ENCODE measurements around the gene ARMC2.

The ARMC2 gene

GRCh38 chr6:108903796-108904195 is 55.6 kb downstream of the ARMC2 start:
- Histone ChIP-seq H4K20me1 (no peaks in the 10 kb centered on the region), H3K4me3 (no peak overlapping the region), H3K4me2 (peak overlapping the region; percentile 33; the same call in 1 of the 2 replicates), H3K27me3 (no peaks in the 10 kb centered on the region), H3K36me3 (no peaks in the 10 kb centered on the region), H3K27ac (no peak overlapping the region), H3K9ac (no peak overlapping the region), H3K4me1 (peaks cover 35% of the 10 kb centered on the region), H3K9me3 (no peaks in the 10 kb centered on the region)
- no peak for TF ChIP-seq Cebpa-rat (IDR thresholded peaks at IDR 0.05)

GRCh38 chr6:108904741-108905140 is 56.5 kb downstream of the ARMC2 start:
- no peaks in the 10 kb centered on the region for H3K27me3 ChIP-seq
- TF ChIP-seq Cebpa-rat (IDR thresholded peaks at IDR 0.05): no peak
- no peak overlapping the region for H3K4me3 ChIP-seq
- peaks cover 35% of the 10 kb centered on the region for H3K4me1 ChIP-seq
- no peaks in the 10 kb centered on the region for H3K36me3 ChIP-seq
- H3K9ac ChIP-seq: no peak overlapping the region
- no peak overlapping the region for H3K27ac ChIP-seq
- H4K20me1 ChIP-seq: no peaks in the 10 kb centered on the region
- no peaks in the 10 kb centered on the region for H3K9me3 ChIP-seq
- H3K4me2 ChIP-seq: 0 out of 2 replicates have a peak overlapping the region, but pooled peaks have one; percentile 11

- peaks cover 15% of the 10 kb centered on the region for H3K4me1 ChIP-seq
- no peaks in the 10 kb centered on the region for H3K36me3 ChIP-seq
- H3K4me2 ChIP-seq: no peak overlapping the region
- H3K4me3 ChIP-seq: no peak overlapping the region
- no peaks in the 10 kb centered on the region for H4K20me1 ChIP-seq
- TF ChIP-seq Cebpa-rat (IDR thresholded peaks at IDR 0.05): no peak
- no peaks in the 10 kb centered on the region for H3K9me3 ChIP-seq
- H3K27ac ChIP-seq: no peak overlapping the region
- no peak overlapping the region for H3K9ac ChIP-seq
- H3K27me3 ChIP-seq: no peaks in the 10 kb centered on the region
Measured at GRCh38 chr6:108914235-108915022, 66.2 kb downstream of the ARMC2 start.

- no peak for TF ChIP-seq Cebpa-rat (IDR thresholded peaks at IDR 0.05)
- Histone ChIP-seq H3K9me3 (no peaks in the 10 kb centered on the region), H3K4me3 (no peak overlapping the region), H3K27ac (no peak overlapping the region), H3K36me3 (no peaks in the 10 kb centered on the region), H3K4me2 (no peak overlapping the region), H3K9ac (no peak overlapping the region), H3K27me3 (no peaks in the 10 kb centered on the region), H3K4me1 (peaks cover 15% of the 10 kb centered on the region), H4K20me1 (no peaks in the 10 kb centered on the region)
Measured at GRCh38 chr6:108915258-108915657, 67.0 kb downstream of the ARMC2 start.

- no peak for TF ChIP-seq Cebpa-rat (IDR thresholded peaks at IDR 0.05)
- Histone ChIP-seq H3K27me3 (no peaks in the 10 kb centered on the region), H3K9me3 (no peaks in the 10 kb centered on the region), H3K36me3 (no peaks in the 10 kb centered on the region), H3K4me1 (peaks cover 15% of the 10 kb centered on the region), H3K9ac (no peak overlapping the region), H3K4me3 (no peak overlapping the region), H3K27ac (no peak overlapping the region), H4K20me1 (no peaks in the 10 kb centered on the region), H3K4me2 (no peak overlapping the region)
Measured at GRCh38 chr6:108916026-108916686, 67.9 kb downstream of the ARMC2 start.

- peak overlapping the region; percentile 81 for H3K4me2 ChIP-seq
- peaks cover 50% of the 10 kb centered on the region for H3K4me1 ChIP-seq
- no peaks in the 10 kb centered on the region for H3K27me3 ChIP-seq
- H3K36me3 ChIP-seq: no peaks in the 10 kb centered on the region
- no peaks in the 10 kb centered on the region for H4K20me1 ChIP-seq
- no peak overlapping the region for H3K9ac ChIP-seq
- TF ChIP-seq Cebpa-rat (IDR thresholded peaks at IDR 0.05): no peak
- no peak overlapping the region for H3K27ac ChIP-seq
- H3K4me3 ChIP-seq: no peak overlapping the region
- H3K9me3 ChIP-seq: peaks cover 8% of the 10 kb centered on the region
Measured at GRCh38 chr6:108920751-108921150, 72.5 kb downstream of the ARMC2 start.

- Histone ChIP-seq H3K4me2 (peak overlapping the region; percentile 81), H3K4me1 (peaks cover 50% of the 10 kb centered on the region), H3K4me3 (no peak overlapping the region), H4K20me1 (no peaks in the 10 kb centered on the region), H3K9me3 (peaks cover 8% of the 10 kb centered on the region), H3K27ac (peak overlapping the region; percentile 53), H3K9ac (no peak overlapping the region), H3K27me3 (no peaks in the 10 kb centered on the region), H3K36me3 (no peaks in the 10 kb centered on the region)
- TF ChIP-seq Cebpa-rat (IDR thresholded peaks at IDR 0.05): no peak
Measured at GRCh38 chr6:108921547-108922361, 73.5 kb downstream of the ARMC2 start.

GRCh38 chr6:108922499-108922898 is 74.3 kb downstream of the ARMC2 start:
- no peaks in the 10 kb centered on the region for H3K36me3 ChIP-seq
- no peak overlapping the region for H3K9ac ChIP-seq
- no peak overlapping the region for H3K4me3 ChIP-seq
- no peak overlapping the region for H3K27ac ChIP-seq
- peak overlapping the region; percentile 81 for H3K4me2 ChIP-seq
- H3K27me3 ChIP-seq: no peaks in the 10 kb centered on the region
- peaks cover 50% of the 10 kb centered on the region for H3K4me1 ChIP-seq
- no peaks in the 10 kb centered on the region for H4K20me1 ChIP-seq
- TF ChIP-seq Cebpa-rat (IDR thresholded peaks at IDR 0.05): no peak
- H3K9me3 ChIP-seq: peaks cover 8% of the 10 kb centered on the region

- peaks cover 8% of the 10 kb centered on the region for H3K9me3 ChIP-seq
- H3K27me3 ChIP-seq: no peaks in the 10 kb centered on the region
- H3K4me2 ChIP-seq: no peak overlapping the region
- no peak overlapping the region for H3K9ac ChIP-seq
- no peaks in the 10 kb centered on the region for H4K20me1 ChIP-seq
- no peak overlapping the region for H3K4me3 ChIP-seq
- no peaks in the 10 kb centered on the region for H3K36me3 ChIP-seq
- TF ChIP-seq Cebpa-rat (IDR thresholded peaks at IDR 0.05): no peak
- H3K4me1 ChIP-seq: peaks cover 19% of the 10 kb centered on the region
- no peak overlapping the region for H3K27ac ChIP-seq
Measured at GRCh38 chr6:108927927-108928326, 79.7 kb downstream of the ARMC2 start.

Data from BLaER1 (cell line).